Stimulated activated CD8-positive, alpha-beta memory T cell treated with anti-CD3 and anti-CD28 coated beads, Interleukin-2, amount 100 ng/mL, for 1 hour (primary cell): ENCODE measurements around the gene ZNF764.
"Not testable (repeated sequence)": the region's sequence is repeated elsewhere in the genome, so short reads cannot be mapped to it uniquely, and the experiment has no call there.

Source experiments
- DNase-seq, 2 donors: peaks; one replicate each; pipeline ENCODE4 v3.0.0-alpha.2; 2020; ENCODE audit warnings: low read depth in 2 of 2

ZNF764 gene

DNA sequence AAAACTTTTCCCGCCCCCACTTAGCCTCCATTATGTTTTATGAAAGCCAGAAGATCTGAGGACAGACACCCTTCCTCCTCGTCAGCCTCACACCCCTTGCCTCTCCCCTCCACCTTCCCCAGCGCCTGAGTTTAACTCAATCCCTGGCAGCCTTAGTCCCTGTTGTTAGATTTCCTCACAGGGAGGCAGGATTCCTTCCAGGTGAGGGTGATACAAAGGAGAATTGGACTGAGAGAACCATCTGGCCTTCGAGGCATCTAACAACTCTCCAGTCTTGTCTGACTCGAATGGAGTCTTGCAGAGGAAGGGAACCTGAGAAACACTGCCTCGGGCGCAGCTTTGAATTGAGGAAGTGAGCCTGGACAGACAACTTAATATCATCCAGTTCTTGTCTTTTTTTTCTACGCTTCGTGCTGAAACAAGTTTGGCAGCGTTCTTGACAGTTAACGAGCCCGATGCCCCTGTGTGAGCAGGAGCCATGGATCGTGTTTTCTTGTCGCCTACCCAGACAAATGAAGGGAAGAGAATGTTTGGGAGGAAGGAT, 30.5 kb downstream of the ZNF764 start:
- no peak for DNase-seq

- DNase-seq: peak; percentile 76 to 78
Observed at GRCh38 chr16:30526823-30527634, 31.1 kb downstream of the ZNF764 start.

DNA sequence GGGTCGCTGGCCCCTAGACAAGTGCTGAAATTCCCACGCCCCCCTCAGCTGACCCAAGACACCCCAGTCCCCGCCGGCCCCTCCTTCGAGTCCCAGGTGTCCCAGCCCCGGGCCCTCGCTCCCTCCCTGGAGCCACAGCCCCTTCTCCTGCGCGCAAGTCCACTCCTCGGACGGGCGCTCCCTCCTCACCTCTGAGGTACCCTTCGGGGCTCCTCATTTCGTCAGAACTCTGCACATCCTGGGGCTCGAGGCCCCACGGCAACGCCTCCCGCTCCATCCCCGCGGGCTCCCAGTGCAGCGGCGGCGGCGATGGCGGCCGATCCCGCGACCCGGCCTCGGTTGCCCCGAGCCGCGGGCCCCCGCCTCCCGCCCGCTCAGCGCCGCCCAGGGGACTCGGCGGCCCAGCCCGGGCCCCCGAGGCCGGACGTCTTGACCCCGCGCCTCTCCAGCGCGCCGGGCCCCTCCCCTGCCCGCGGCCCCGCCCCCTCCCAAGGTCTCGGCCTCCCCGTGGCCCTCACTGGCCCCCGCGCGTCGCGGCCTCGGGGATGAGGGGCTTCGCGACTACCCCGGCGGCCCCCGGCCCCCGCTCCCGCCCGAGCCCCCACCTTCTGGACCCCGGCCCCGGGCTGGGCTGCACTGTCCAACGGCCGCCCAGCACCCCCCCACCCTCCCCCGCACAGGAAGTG, 31.9 kb downstream of the ZNF764 start, which contains the start of gene ZNF768:
TSS of gene ZNF768 (minus strand) at position 430 of the 686 bp plus-strand sequence. CDS start at position 277, 153 bp downstream.
- no peak for DNase-seq

GRCh38 chr16:30525844-30526136, 32.4 kb downstream of the ZNF764 start:
- DNase-seq: no peak

DNA sequence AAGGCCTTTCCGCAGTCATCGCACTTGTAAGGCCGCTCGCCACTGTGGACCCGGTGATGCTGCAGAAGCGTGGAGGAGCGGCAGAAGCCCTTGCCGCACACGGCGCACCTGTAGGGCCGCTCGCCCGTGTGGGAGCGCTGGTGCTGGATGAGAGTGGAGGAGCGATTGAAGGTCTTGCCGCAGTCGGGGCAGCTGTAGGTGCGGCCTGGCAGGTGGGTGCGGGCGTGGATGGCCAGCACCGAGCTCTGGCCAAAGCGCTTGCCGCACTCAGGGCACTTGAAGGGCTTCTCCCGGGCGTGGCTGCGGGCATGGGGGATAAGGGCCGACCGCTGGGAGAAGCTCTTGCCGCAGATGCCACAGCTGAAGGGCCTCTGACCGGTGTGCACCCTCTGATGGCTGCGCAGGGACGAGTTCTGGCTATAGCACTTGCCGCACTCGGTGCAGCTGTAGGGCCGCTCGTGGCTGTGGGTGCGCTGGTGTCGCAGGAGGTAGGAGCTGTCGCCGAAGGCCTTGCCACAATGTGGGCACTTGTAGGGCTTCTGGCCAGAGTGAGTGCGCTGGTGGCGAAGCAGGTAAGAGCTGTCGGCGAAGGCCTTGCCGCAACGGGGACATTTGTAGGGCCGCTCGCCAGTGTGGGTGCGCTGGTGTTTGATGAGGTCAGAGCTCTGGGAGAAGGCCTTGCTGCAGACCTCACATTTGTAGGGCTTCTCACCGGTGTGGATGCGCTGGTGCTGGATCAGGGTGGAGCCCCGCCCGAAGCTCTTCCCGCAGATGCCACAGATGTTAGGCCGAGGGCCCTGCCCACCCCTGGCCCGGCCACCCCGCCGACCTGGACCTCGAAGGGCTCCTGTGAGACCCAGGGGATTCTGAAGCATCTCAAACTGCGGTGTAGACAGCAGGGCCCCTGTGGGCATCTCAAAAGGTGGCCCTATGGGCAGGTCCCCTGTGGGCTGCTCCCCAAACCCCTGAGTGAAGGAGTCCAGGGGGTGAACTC, 33.3 kb downstream of the ZNF764 start:
- DNase-seq: no peak

DNA sequence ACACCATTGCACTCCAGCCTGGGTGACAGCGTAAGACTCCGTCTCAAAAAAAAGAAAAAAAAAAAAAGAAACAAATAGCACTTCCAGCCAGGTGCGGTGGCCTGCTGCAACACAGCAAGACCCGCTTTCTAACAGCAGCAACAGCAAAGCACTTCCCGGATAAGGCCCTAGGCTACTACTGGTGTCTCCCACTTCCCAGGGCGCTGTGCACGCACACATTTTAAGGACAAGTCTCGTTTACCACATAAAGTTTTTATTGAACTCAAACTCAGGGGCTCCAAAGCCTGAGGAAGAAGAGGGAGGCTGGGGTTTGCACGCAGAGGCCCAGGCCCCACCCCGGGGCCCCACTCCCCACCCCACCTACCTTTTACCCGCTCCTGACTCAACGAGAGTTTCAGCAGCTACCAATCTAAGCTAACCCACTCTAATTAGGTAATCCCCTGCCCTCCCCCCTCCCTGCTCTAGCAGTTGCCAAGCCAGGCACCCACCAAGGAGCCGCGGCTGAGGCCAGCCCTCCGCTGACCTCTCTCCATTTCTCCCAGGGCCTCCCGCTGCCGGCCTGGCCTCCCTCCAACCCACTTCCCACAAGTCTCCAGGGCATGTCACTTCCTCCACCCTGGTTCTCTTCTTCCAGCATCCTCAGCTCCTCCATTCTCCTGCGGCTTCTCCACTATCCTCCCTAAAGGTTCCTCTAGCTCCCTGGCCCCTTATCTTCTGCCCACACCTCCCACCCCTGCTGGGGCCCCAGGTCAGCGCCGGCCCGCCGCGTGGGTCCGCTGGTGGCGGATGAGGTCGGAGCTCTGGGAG, 34.2 kb downstream of the ZNF764 start:
- no peak for DNase-seq

GRCh38 chr16:30522702-30523463, 35.3 kb downstream of the ZNF764 start:
- not testable (repeated sequence) for DNase-seq

GRCh38 chr16:30521873-30522641, 36.1 kb downstream of the ZNF764 start:
- DNase-seq: no peak

DNA sequence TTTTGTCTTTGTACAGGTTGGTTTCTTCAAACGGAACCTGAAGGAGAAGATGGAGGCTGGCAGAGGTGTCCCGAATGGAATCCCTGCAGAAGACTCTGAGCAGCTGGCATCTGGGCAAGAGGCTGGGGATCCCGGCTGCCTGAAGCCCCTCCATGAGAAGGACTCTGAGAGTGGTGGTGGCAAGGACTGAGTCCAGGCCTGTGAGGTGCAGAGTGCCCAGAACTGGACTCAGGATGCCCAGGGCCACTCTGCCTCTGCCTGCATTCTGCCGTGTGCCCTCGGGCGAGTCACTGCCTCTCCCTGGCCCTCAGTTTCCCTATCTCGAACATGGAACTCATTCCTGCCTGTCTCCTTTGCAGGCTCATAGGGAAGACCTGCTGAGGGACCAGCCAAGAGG, 36.7 kb downstream of the ZNF764 start:
- DNase-seq: no peak

- no peak for DNase-seq
Observed at GRCh38 chr16:30519120-30520049, 38.8 kb downstream of the ZNF764 start.

- DNase-seq: no peak
Observed at GRCh38 chr16:30518552-30518951, 39.6 kb downstream of the ZNF764 start.

DNA sequence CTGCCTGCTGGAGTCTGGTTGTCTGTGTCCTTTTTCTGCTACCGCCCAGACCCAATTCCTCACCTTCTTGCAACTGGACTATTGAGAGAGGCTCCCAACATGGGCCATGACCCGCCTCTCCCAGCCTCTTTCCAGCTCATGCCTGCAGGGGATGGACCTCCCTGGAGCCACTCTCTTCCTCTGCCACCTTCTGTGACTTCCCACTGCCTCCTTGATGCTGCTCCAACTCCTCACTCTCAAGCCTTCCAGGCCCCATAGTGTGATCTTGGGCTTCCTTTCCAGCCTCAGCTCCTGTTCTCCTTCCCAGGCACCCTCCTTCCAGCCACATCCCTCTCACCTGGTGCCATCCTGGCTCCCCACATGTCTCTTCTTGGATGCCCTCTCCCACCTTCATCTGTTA, 42.9 kb downstream of the ZNF764 start:
- DNase-seq: no peak

- no peak for DNase-seq
Observed at GRCh38 chr16:30511509-30511908, 46.7 kb downstream of the ZNF764 start.

GRCh38 chr16:30510376-30510938, 47.7 kb downstream of the ZNF764 start:
- DNase-seq: no peak

GRCh38 chr16:30509081-30509765, 49.0 kb downstream of the ZNF764 start:
- DNase-seq: no peak
